HUES6 (cell line): ENCODE measurements around the gene MYLIP.

ENCODE experiments used
- H3K27ac ChIP-seq: 2 replicates; pipeline ENCODE4 v1.7.0; 2013; ENCODE audit warnings: low read depth, mild to moderate bottlenecking, low read length, inconsistent platforms
- H3K27me3 ChIP-seq: 2 replicates; pipeline ENCODE4 v1.6.1; 2013; ENCODE audit warnings: low read length; ENCODE audit not compliant: control insufficient read depth, insufficient read depth
- H3K36me3 ChIP-seq: 2 replicates; pipeline ENCODE4 v1.6.1; 2013; ENCODE audit warnings: low read length; ENCODE audit not compliant: control insufficient read depth, insufficient read depth
- H3K4me1 ChIP-seq: 2 replicates; pipeline ENCODE4 v1.6.1; 2013; ENCODE audit warnings: low read length; ENCODE audit not compliant: control insufficient read depth, insufficient read depth
- H3K4me3 ChIP-seq: 2 replicates; pipeline ENCODE4 v1.5.1; 2013; ENCODE audit warnings: low read depth, low read length
- H3K9ac ChIP-seq: one replicate; pipeline ENCODE4 v1.6.1; 2013; ENCODE audit warnings: mild to moderate bottlenecking, low read length
- H3K9me3 ChIP-seq: 2 replicates; pipeline ENCODE4 v1.6.1; 2013; ENCODE audit warnings: low read depth, low read length; ENCODE audit not compliant: control insufficient read depth, insufficient read depth

MYLIP gene

GRCh38 chr6:16128759-16129622 is at the start of gene MYLIP:
TSS of gene MYLIP (plus strand) at chr6:16129086. CDS start at chr6:16129323, 237 bp downstream.
- Histone ChIP-seq H3K4me1 (peaks cover 15% of the 10 kb centered on the region), H3K9ac (peak within 1 kb of the TSS; percentile 93), H3K9me3 (no peaks in the 10 kb centered on the region), H3K36me3 (peaks cover 15% of the 10 kb centered on the region), H3K27me3 (0 out of 2 replicates have a peak, but pooled peaks cover 3% of the 10 kb centered on the region), H3K4me3 (peak within 1 kb of the TSS; percentile 84), H3K27ac (peak within 1 kb of the TSS; percentile 93)

- H3K27ac ChIP-seq: no peak overlapping the region
- H3K27me3 ChIP-seq: no peaks in the 10 kb centered on the region
Observed at GRCh38 chr6:16079354-16079753, 49.5 kb upstream of the MYLIP start.

GRCh38 chr6:16080204-16080603 is 48.7 kb upstream of the MYLIP start:
- no peaks in the 10 kb centered on the region for H3K36me3 ChIP-seq
- no peak overlapping the region for H3K4me3 ChIP-seq
- H3K9me3 ChIP-seq: no peaks in the 10 kb centered on the region
- H3K27ac ChIP-seq: no peak overlapping the region
- H3K9ac ChIP-seq: no peak overlapping the region
- no peaks in the 10 kb centered on the region for H3K4me1 ChIP-seq
- H3K27me3 ChIP-seq: no peaks in the 10 kb centered on the region

More at GRCh38 chr6:16079354-16079753, 49.5 kb upstream of the MYLIP start:
- H3K9me3 ChIP-seq: no peaks in the 10 kb centered on the region
- no peaks in the 10 kb centered on the region for H3K4me1 ChIP-seq
- no peak overlapping the region for H3K9ac ChIP-seq
- H3K4me3 ChIP-seq: no peak overlapping the region
- no peaks in the 10 kb centered on the region for H3K36me3 ChIP-seq

GRCh38 chr6:16081326-16081725 is 47.6 kb upstream of the MYLIP start:
- no peak overlapping the region for H3K4me3 ChIP-seq
- H3K9me3 ChIP-seq: no peaks in the 10 kb centered on the region
- no peak overlapping the region for H3K9ac ChIP-seq
- H3K36me3 ChIP-seq: no peaks in the 10 kb centered on the region
- H3K4me1 ChIP-seq: no peaks in the 10 kb centered on the region
- no peak overlapping the region for H3K27ac ChIP-seq
- no peaks in the 10 kb centered on the region for H3K27me3 ChIP-seq

- H3K27me3 ChIP-seq: no peaks in the 10 kb centered on the region
- no peak overlapping the region for H3K9ac ChIP-seq
- no peaks in the 10 kb centered on the region for H3K4me1 ChIP-seq
- H3K4me3 ChIP-seq: no peak overlapping the region
- H3K27ac ChIP-seq: no peak overlapping the region
- no peaks in the 10 kb centered on the region for H3K36me3 ChIP-seq
- no peaks in the 10 kb centered on the region for H3K9me3 ChIP-seq
Observed at GRCh38 chr6:16082361-16082760, 46.5 kb upstream of the MYLIP start.

GRCh38 chr6:16086965-16087364 is 41.9 kb upstream of the MYLIP start:
- Histone ChIP-seq H3K4me1 (no peaks in the 10 kb centered on the region), H3K9ac (no peak overlapping the region), H3K4me3 (no peak overlapping the region), H3K27me3 (no peaks in the 10 kb centered on the region), H3K27ac (no peak overlapping the region), H3K36me3 (no peaks in the 10 kb centered on the region), H3K9me3 (no peaks in the 10 kb centered on the region)

GRCh38 chr6:16087386-16087785 is 41.5 kb upstream of the MYLIP start:
- Histone ChIP-seq H3K4me3 (no peak overlapping the region), H3K9me3 (no peaks in the 10 kb centered on the region), H3K36me3 (no peaks in the 10 kb centered on the region), H3K27me3 (no peaks in the 10 kb centered on the region), H3K27ac (no peak overlapping the region), H3K9ac (no peak overlapping the region), H3K4me1 (no peaks in the 10 kb centered on the region)

- no peak overlapping the region for H3K9ac ChIP-seq
- no peak overlapping the region for H3K27ac ChIP-seq
- no peaks in the 10 kb centered on the region for H3K36me3 ChIP-seq
- no peak overlapping the region for H3K4me3 ChIP-seq
- no peaks in the 10 kb centered on the region for H3K4me1 ChIP-seq
- no peaks in the 10 kb centered on the region for H3K27me3 ChIP-seq
- H3K9me3 ChIP-seq: no peaks in the 10 kb centered on the region
Observed at GRCh38 chr6:16088409-16088808, 40.5 kb upstream of the MYLIP start.

- H3K4me3 ChIP-seq: no peak overlapping the region
- no peak overlapping the region for H3K27ac ChIP-seq
- H3K9me3 ChIP-seq: no peaks in the 10 kb centered on the region
- H3K4me1 ChIP-seq: no peaks in the 10 kb centered on the region
- no peaks in the 10 kb centered on the region for H3K36me3 ChIP-seq
- no peaks in the 10 kb centered on the region for H3K27me3 ChIP-seq
- no peak overlapping the region for H3K9ac ChIP-seq
Observed at GRCh38 chr6:16089232-16090062, 39.4 kb upstream of the MYLIP start.

GRCh38 chr6:16090452-16090851 is 38.4 kb upstream of the MYLIP start:
- H3K4me3 ChIP-seq: no peak overlapping the region
- no peak overlapping the region for H3K27ac ChIP-seq
- H3K36me3 ChIP-seq: no peaks in the 10 kb centered on the region
- no peaks in the 10 kb centered on the region for H3K9me3 ChIP-seq
- no peaks in the 10 kb centered on the region for H3K4me1 ChIP-seq
- no peak overlapping the region for H3K9ac ChIP-seq
- no peaks in the 10 kb centered on the region for H3K27me3 ChIP-seq

- Histone ChIP-seq H3K4me1 (no peaks in the 10 kb centered on the region), H3K9ac (no peak overlapping the region), H3K4me3 (no peak overlapping the region), H3K36me3 (no peaks in the 10 kb centered on the region), H3K27ac (no peak overlapping the region), H3K27me3 (no peaks in the 10 kb centered on the region), H3K9me3 (no peaks in the 10 kb centered on the region)
Observed at GRCh38 chr6:16090920-16091319, 38.0 kb upstream of the MYLIP start.
